H1 (cell line): ENCODE measurements around the gene RNASE11. TPM values are rescaled to one million over a fixed set of nuclear protein-coding genes. Genes with fewer than 3 reads are reported as not detected.

Experiments used
- CTCF ChIA-PET: fragments of 300-600 bp; sonication (Branson Sonifier 250); formaldehyde crosslinking; loops from one replicate; lab custom pipeline; 2021; ENCODE audit not compliant: partially characterized antibody; lab: Charles Lee
- POLR2A ChIA-PET: fragments of 300-600 bp; sonication (Branson Sonifier 250); formaldehyde crosslinking; loops from one replicate; lab custom pipeline; 2021; ENCODE audit warnings: inconsistent platforms; ENCODE audit not compliant: partially characterized antibody; lab: Charles Lee
- DNase-seq, 2 experiments: peaks; one replicate each; pipeline versions ENCODE4 v3.0.0 to v3.0.0-alpha.2; 2010 to 2022; ENCODE audit warnings: low spot score in 2 of 2, low read depth in 1 of 2, mixed read lengths in 1 of 2
- FAIRE-seq: peaks from 2 replicates; lab custom pipeline; 2011; peaks lifted over from hg19 to GRCh38; lab: Jason Lieb, UNC
- H2AFZ ChIP-seq: 2 replicates; pipeline ENCODE4 v1.8.1; 2012; ENCODE audit warnings: low read length, inconsistent platforms
- H2AK5ac ChIP-seq: 2 replicates; pipeline ENCODE4 v1.6.1; 2013; ENCODE audit warnings: low read depth, low read length
- H2BK120ac ChIP-seq: replicated peaks from 2 replicates; pipeline ENCODE3; 2013; ENCODE audit warnings: low read depth, low read length, inconsistent platforms
- H2BK12ac ChIP-seq: 2 replicates; pipeline ENCODE4 v1.6.1; 2013; ENCODE audit warnings: low read depth, low read length
- H2BK15ac ChIP-seq: 2 replicates; pipeline ENCODE4 v1.6.1; 2013; ENCODE audit warnings: low read length
- H2BK20ac ChIP-seq: 2 replicates; pipeline ENCODE4 v1.6.1; 2013; ENCODE audit warnings: low read length
- H2BK5ac ChIP-seq: 2 replicates; pipeline ENCODE4 v1.6.1; 2013; ENCODE audit warnings: low read depth, low read length
- H3K14ac ChIP-seq: 2 replicates; pipeline ENCODE4 v1.6.1; 2013; ENCODE audit warnings: inconsistent platforms; ENCODE audit not compliant: insufficient read length
- H3K18ac ChIP-seq: 2 replicates; pipeline ENCODE4 v1.6.1; 2013; ENCODE audit warnings: low read length; ENCODE audit errors: extremely low read depth
- H3K23ac ChIP-seq: 2 replicates; pipeline ENCODE4 v1.6.1; 2013; ENCODE audit warnings: inconsistent platforms; ENCODE audit not compliant: insufficient read length
- H3K23me2 ChIP-seq: 2 replicates; pipeline ENCODE4 v1.6.1; 2013; ENCODE audit warnings: low read depth, low read length
- H3K27ac ChIP-seq: 2 replicates; pipeline ENCODE4 v1.6.1; 2011; ENCODE audit warnings: low read depth, low read length, inconsistent platforms
- H3K27me3 ChIP-seq, 4 experiments: replicated peaks in 1 of 4; 1 replicate in 1 of 4; 2 replicates in 3 of 4; pipeline versions ENCODE4 v1.6.1 to v1.8.1; 2011 to 2013; ENCODE audit warnings: low read length in 3 of 4, mild to moderate bottlenecking in 3 of 4, inconsistent platforms in 2 of 4, mixed read lengths in 2 of 4, moderate library complexity in 1 of 4; ENCODE audit not compliant: control insufficient read depth in 3 of 4, insufficient read depth in 3 of 4; ENCODE audit errors: extremely low read depth in 1 of 4
- H3K36me3 ChIP-seq, 4 experiments: 2 replicates each; pipeline versions ENCODE4 v1.6.1 to v1.8.1; 2011 to 2013; ENCODE audit warnings: mild to moderate bottlenecking in 4 of 4, low read length in 3 of 4, moderate library complexity in 2 of 4, control low read depth in 1 of 4, inconsistent platforms in 1 of 4; ENCODE audit not compliant: insufficient read depth in 4 of 4, control insufficient read depth in 2 of 4
- H3K4ac ChIP-seq: replicated peaks from 2 replicates; pipeline ENCODE3; 2013; ENCODE audit warnings: low read length, low read depth, mixed read lengths, inconsistent platforms; ENCODE audit not compliant: insufficient read length
- H3K4me1 ChIP-seq, 4 experiments: replicated peaks in 1 of 4; 1 replicate in 1 of 4; 2 replicates in 3 of 4; pipeline versions ENCODE4 v1.6.1 to v1.8.1; 2011 to 2013; ENCODE audit warnings: low read length in 3 of 4, inconsistent platforms in 2 of 4, mixed read lengths in 1 of 4; ENCODE audit not compliant: insufficient read depth in 4 of 4, control insufficient read depth in 3 of 4
- H3K4me2 ChIP-seq, 2 experiments: 2 replicates each; pipeline versions ENCODE4 v1.6.1 to v1.8.1; 2011 to 2013; ENCODE audit warnings: low read depth in 2 of 2, low read length in 2 of 2, control low read depth in 1 of 2, inconsistent platforms in 1 of 2, mild to moderate bottlenecking in 1 of 2; ENCODE audit not compliant: insufficient read depth in 1 of 2
- H3K4me3 ChIP-seq, 4 experiments: fragments of 200-600, 300-600 bp in 1 of 4; sonication (generic), shearing (Covaris generic), sonication (Bioruptor Twin) in 1 of 4; 2 replicates each; pipeline versions ENCODE4 v1.5.1 to v1.8.1; 2011 to 2016; ENCODE audit warnings: low read length in 4 of 4, low read depth in 3 of 4, control low read depth in 2 of 4, inconsistent platforms in 2 of 4, mild to moderate bottlenecking in 2 of 4, mixed read lengths in 1 of 4, moderate library complexity in 1 of 4; ENCODE audit not compliant: insufficient read depth in 2 of 4; ENCODE audit errors: extremely low read depth in 1 of 4
- H3K56ac ChIP-seq: replicated peaks from 2 replicates; pipeline ENCODE3; 2013; ENCODE audit warnings: low read depth, mild to moderate bottlenecking, mixed read lengths, low read length, inconsistent platforms; ENCODE audit not compliant: insufficient read length
- H3K79me1 ChIP-seq: 2 replicates; pipeline ENCODE4 v1.6.1; 2013; ENCODE audit warnings: low read depth, low read length, control low read depth
- H3K79me2 ChIP-seq, 2 experiments: 2 replicates each; pipeline versions ENCODE4 v1.6.1 to v1.8.1; 2012 to 2013; ENCODE audit warnings: low read length in 2 of 2, mild to moderate bottlenecking in 2 of 2, inconsistent platforms in 1 of 2; ENCODE audit not compliant: insufficient read depth in 2 of 2, control insufficient read depth in 1 of 2
- H3K9ac ChIP-seq, 4 experiments: replicated peaks in 1 of 4; 1 replicate in 1 of 4; 2 replicates in 3 of 4; pipeline versions ENCODE4 v1.6.1 to v1.8.1; 2011 to 2013; ENCODE audit warnings: low read depth in 3 of 4, low read length in 3 of 4, control low read depth in 2 of 4, mild to moderate bottlenecking in 2 of 4, moderate library complexity in 2 of 4, inconsistent platforms in 1 of 4; ENCODE audit errors: extremely low read depth in 1 of 4
- H3K9me3 ChIP-seq, 2 experiments: 2 replicates each; pipeline versions ENCODE4 v1.6.1 to v1.8.1; 2012 to 2013; ENCODE audit warnings: mild to moderate bottlenecking in 2 of 2, moderate library complexity in 2 of 2, control low read depth in 1 of 2, inconsistent platforms in 1 of 2, low read depth in 1 of 2, low read length in 1 of 2, mixed read lengths in 1 of 2; ENCODE audit not compliant: insufficient read depth in 2 of 2
- H4K20me1 ChIP-seq, 2 experiments: replicated peaks in 1 of 2; 2 replicates each; pipeline versions ENCODE3 to v1.8.1; 2011 to 2013; ENCODE audit warnings: inconsistent platforms in 2 of 2, low read length in 2 of 2, mild to moderate bottlenecking in 1 of 2; ENCODE audit not compliant: insufficient read depth in 2 of 2, control insufficient read depth in 1 of 2
- H4K5ac ChIP-seq: 2 replicates; pipeline ENCODE4 v1.6.1; 2013; ENCODE audit warnings: low read length, low read depth, mixed read lengths, inconsistent platforms; ENCODE audit not compliant: insufficient read length
- H4K8ac ChIP-seq: 2 replicates; pipeline ENCODE4 v1.8.0; 2013; ENCODE audit warnings: mild to moderate bottlenecking, moderate library complexity, low read length, inconsistent platforms; ENCODE audit not compliant: insufficient read depth; ENCODE audit errors: extremely low read depth
- H4K91ac ChIP-seq: replicated peaks from 2 replicates; pipeline ENCODE3; 2013; ENCODE audit warnings: low read length, mixed read lengths, inconsistent platforms; ENCODE audit not compliant: insufficient read length
- ASH2L ChIP-seq: fragments of 200-600, 300-600 bp; sonication (generic); IDR thresholded peaks from one replicate; pipeline ENCODE4 v1.7.1; 2017; ENCODE audit warnings: low read length
- CBX8 ChIP-seq: fragments of 300-800, 300-1000 bp; sonication (generic); IDR thresholded peaks from 2 replicates; pipeline ENCODE4 v1.7.1; 2016; ENCODE audit warnings: low read depth, low read length, borderline replicate concordance
- CREB1 ChIP-seq: IDR thresholded peaks from 2 replicates; pipeline ENCODE4 v1.6.1; 2012; ENCODE audit warnings: inconsistent platforms
- CTBP2 ChIP-seq: IDR thresholded peaks from 2 replicates; pipeline ENCODE4 v1.7.0; 2011; ENCODE audit warnings: borderline replicate concordance, mild to moderate bottlenecking, moderate library complexity, mixed read lengths, low read length; ENCODE audit not compliant: insufficient read depth, insufficient read length
- FOSL1 ChIP-seq: IDR thresholded peaks from 2 replicates; pipeline ENCODE4 v1.6.1; 2011; ENCODE audit warnings: mild to moderate bottlenecking, low read depth, low read length, moderate library complexity; ENCODE audit not compliant: insufficient read depth
- GTF2F1 ChIP-seq: IDR thresholded peaks from 2 replicates; pipeline ENCODE4 v1.6.1; 2012; ENCODE audit warnings: low read depth, low read length, improper control_type of control experiment, borderline replicate concordance
- KDM4A ChIP-seq: IDR thresholded peaks from one replicate; pipeline ENCODE4 v1.7.1; 2012; ENCODE audit warnings: low read depth, mild to moderate bottlenecking, moderate library complexity, low read length, inconsistent platforms; ENCODE audit not compliant: severe bottlenecking
- MAFK ChIP-seq: IDR thresholded peaks from 2 replicates; pipeline ENCODE4 v1.6.1; 2012; ENCODE audit warnings: low read depth, mild to moderate bottlenecking, improper control_type of control experiment, low read length
- RBBP5 ChIP-seq: IDR thresholded peaks from 2 replicates; pipeline ENCODE4 v1.7.1; 2012; ENCODE audit warnings: low read depth, mild to moderate bottlenecking, inconsistent platforms, low read length, moderate library complexity, borderline replicate concordance
- RXRA ChIP-seq: IDR thresholded peaks from 2 replicates; pipeline ENCODE4 v1.6.1; 2011; ENCODE audit warnings: low read depth, mild to moderate bottlenecking, low read length, moderate library complexity; ENCODE audit not compliant: insufficient read depth
- SAP30 ChIP-seq: fragments of 300-600 bp; sonication (generic); IDR thresholded peaks from 2 replicates; pipeline ENCODE4 v1.7.1; 2012; ENCODE audit warnings: low read length, moderate library complexity, mild to moderate bottlenecking, inconsistent platforms; ENCODE audit not compliant: insufficient read depth, insufficient replicate concordance
- TAF7 ChIP-seq: optimal IDR thresholded peaks from 2 replicates; pipeline ENCODE3; 2011; ENCODE audit warnings: low read depth, mild to moderate bottlenecking, inconsistent platforms, low read length, moderate library complexity, borderline replicate concordance
- TBP ChIP-seq: IDR thresholded peaks from 2 replicates; pipeline ENCODE4 v1.6.1; 2011; ENCODE audit warnings: low read depth, low read length, improper control_type of control experiment
- TEAD4 ChIP-seq: IDR thresholded peaks from 2 replicates; pipeline ENCODE4 v1.6.1; 2012; ENCODE audit warnings: low read depth, low read length, inconsistent platforms, mixed read lengths
- YY1 ChIP-seq: IDR thresholded peaks from 2 replicates; pipeline ENCODE4 v1.6.1; 2011; ENCODE audit warnings: low read depth, mild to moderate bottlenecking, low read length
- WGBS, 2 experiments: shearing (Covaris generic) in 1 of 2; methylation state at CpG; one replicate each; pipeline versions ENCODE4 v1.1.6 to v1.1.7; 2013 to 2015; ENCODE audit warnings: low lambda C conversion rate in 2 of 2, mixed read lengths in 2 of 2, inconsistent platforms in 1 of 2, low coverage in 1 of 2, missing lambda C conversion rate in 1 of 2; ENCODE audit not compliant: insufficient replicate concordance in 2 of 2, insufficient coverage in 1 of 2, insufficient read length in 1 of 2; ENCODE audit errors: extremely low coverage in 1 of 2, missing lambda C conversion rate in 1 of 2; 5-methylcytosine and 5-hydroxymethylcytosine counted together
- polyA plus RNA-seq, 7 experiments: library from polyadenylated mRNA; depleted of rRNA in 3 of 7; stranded (reverse) in 5 of 7; unstranded in 2 of 7; fragments of >200 nt in 5 of 7; fragments of 200-250 nt in 2 of 7; gene quantifications; 1 replicate in 5 of 7; 2 replicates in 1 of 7; 4 replicates in 1 of 7; pipeline versions ENCODE4 v1.2.1 to v1.2.3, GENCODE V29; 2011 to 2013; ENCODE audit warnings: missing spikeins in 2 of 7, mixed read lengths in 2 of 7
- total RNA-seq: library from RNA; stranded (reverse); fragmentation: NEBNext Ultra II Directional; extraction: Animal tissue kit (Norgen Biotek cat#: 25700); gene quantifications from 2 replicates; pipeline ENCODE4 v1.2.1, GENCODE V29; 2021

RNASE11 gene
- total and polyA plus RNA-seq, 2 of the 8 experiments (the other 6 are each of a cell fraction or from before 2014, with no cell fraction given): not detected

- WGBS, 2 experiments: 93% methylated on average over 1 of the region's 1 CpG; no CpG with 5 or more reads in 1 of the 2 experiments
- no peak for FAIRE-seq
- TF ChIP-seq TAF7 (no peak), ASH2L (no peak), TBP (no peak), YY1 (no peak), CREB1 (no peak), TEAD4 (no peak), CBX8 (no peak), RXRA (no peak), FOSL1 (no peak), RBBP5 (no peak), GTF2F1 (no peak), CTBP2 (no peak), MAFK (no peak), SAP30 (no peak), KDM4A (no peak)
Measured at GRCh38 chr14:20592574-20592973, 4.8 kb upstream of the RNASE11 start.

More at GRCh38 chr14:20592574-20592973, 4.8 kb upstream of the RNASE11 start:
- no peaks in the 10 kb centered on the region for H3K23me2 ChIP-seq
- no peaks in the 10 kb centered on the region for H3K79me1 ChIP-seq
- H3K36me3 ChIP-seq: no peaks in the 10 kb centered on the region
- H2BK15ac ChIP-seq: no peak overlapping the region
- H2BK5ac ChIP-seq: no peak overlapping the region
- H2AK5ac ChIP-seq: no peak overlapping the region
- no peak overlapping the region for H2BK120ac ChIP-seq
- no peaks in the 10 kb centered on the region for H3K9me3 ChIP-seq
- no peak overlapping the region for H2BK12ac ChIP-seq
- H3K14ac ChIP-seq: no peak overlapping the region
- no peak overlapping the region for H3K56ac ChIP-seq
- no peak overlapping the region for H2AFZ ChIP-seq
- H3K79me2 ChIP-seq: no peaks in the 10 kb centered on the region
- no peak overlapping the region for H3K9ac ChIP-seq
- peaks cover 0 to 2% (median 0%) of the 10 kb centered on the region in 4 experiments; a peak in 1 of 7 replicates for H3K27me3 ChIP-seq
- CTCF ChIA-PET: interaction anchor here (0.8 kb wide), 1 partner anchor 286 kb away, joined by 3 read pairs; the partner anchor contains the start of gene TTC5
- H4K5ac ChIP-seq: no peak overlapping the region
- no peak overlapping the region for H2BK20ac ChIP-seq
- H4K91ac ChIP-seq: no peak overlapping the region
- POLR2A ChIA-PET: interaction anchor here (0.7 kb wide), 1 partner anchor 131 kb away, joined by 3 read pairs; the partner anchor contains the start of gene PIP4P1
- no peaks in the 10 kb centered on the region; a peak in 1 of 7 replicates for H3K4me1 ChIP-seq
- DNase-seq: no peak
- no peaks in the 10 kb centered on the region for H4K20me1 ChIP-seq
- no peak overlapping the region for H4K8ac ChIP-seq
- no peak overlapping the region for H3K18ac ChIP-seq
- no peak overlapping the region for H3K4me2 ChIP-seq
- no peak overlapping the region for H3K4ac ChIP-seq
- no peak overlapping the region for H3K23ac ChIP-seq
- no peak overlapping the region for H3K4me3 ChIP-seq
- H3K27ac ChIP-seq: no peak overlapping the region
